ENCODE data around the gene MAD1L1. TPM values are rescaled to one million over a fixed set of nuclear protein-coding genes. Genes with fewer than 3 reads are reported as not detected.

Gene MAD1L1
- total and polyA plus RNA-seq, 8 donors, result 12.8 to 469 (median 27.3) TPM

GRCh38 chr7:2096692-2097387, 135.9 kb downstream of the MAD1L1 start:
- Histone ChIP-seq H3K9me3 (no peaks in the 10 kb centered on the region), H3K4me1 (no peaks in the 10 kb centered on the region), H3K27ac (no peak overlapping the region), H3K36me3 (no peaks in the 10 kb centered on the region), H3K27me3 (no peaks in the 10 kb centered on the region), H3K4me3 (no peak overlapping the region)
- TF ChIP-seq CTCF (IDR thresholded peaks at IDR 0.05) (no peak), EP300 (IDR thresholded peaks at IDR 0.05) (no peak), POLR2AphosphoS5 (IDR thresholded peaks at IDR 0.05) (no peak), POLR2A (IDR thresholded peaks at IDR 0.05) (no peak)
- intact Hi-C loops (cut with DNase I; ENCODE audit: low total_unique reads), result no loop called here
- 77 to 91% (median 87%) methylated on average over 17 to 28 of the region's 28 CpGs for WGBS, 5 donors
- DNase-seq, result no peak

GRCh38 chr7:2095436-2095835, 137.3 kb downstream of the MAD1L1 start:
- H3K36me3 ChIP-seq, result peaks cover 0 to 5% (median 2%) of the 10 kb centered on the region in 4 donors
- intact Hi-C loops (cut with DNase I; ENCODE audit: low total_unique reads), result no loop called here
- H3K27me3 ChIP-seq, result no peaks in the 10 kb centered on the region
- DNase-seq, result no peak
- H3K4me1 ChIP-seq, result no peaks in the 10 kb centered on the region
- H3K9me3 ChIP-seq, result no peaks in the 10 kb centered on the region
- TF ChIP-seq CTCF (IDR thresholded peaks at IDR 0.05) (no peak), POLR2A (IDR thresholded peaks at IDR 0.05) (no peak), EP300 (IDR thresholded peaks at IDR 0.05) (no peak), POLR2AphosphoS5 (IDR thresholded peaks at IDR 0.05) (no peak)
- WGBS, 5 donors, result 91 to 97% (median 96%) methylated on average over 19 to 20 of the region's 20 CpGs
- no peak overlapping the region for H3K27ac ChIP-seq
- no peak overlapping the region for H3K4me3 ChIP-seq

GRCh38 chr7:2094454-2095045, 138.2 kb downstream of the MAD1L1 start:
- Histone ChIP-seq H3K36me3 (peaks cover 0 to 7% (median 2%) of the 10 kb centered on the region in 4 donors), H3K4me1 (no peaks in the 10 kb centered on the region), H3K27ac (no peak overlapping the region), H3K4me3 (no peak overlapping the region), H3K27me3 (no peaks in the 10 kb centered on the region), H3K9me3 (no peaks in the 10 kb centered on the region)
- no peak for DNase-seq
- TF ChIP-seq CTCF (IDR thresholded peaks at IDR 0.05) (no peak), POLR2A (IDR thresholded peaks at IDR 0.05) (no peak), POLR2AphosphoS5 (IDR thresholded peaks at IDR 0.05) (no peak), EP300 (IDR thresholded peaks at IDR 0.05) (no peak)
- WGBS, 5 donors, result 90 to 96% (median 92%) methylated on average over 13 of the region's 13 CpGs
- intact Hi-C loops (cut with DNase I; ENCODE audit: low total_unique reads), result no loop called here

GRCh38 chr7:2093843-2094220, 138.9 kb downstream of the MAD1L1 start:
- Histone ChIP-seq H3K36me3 (peaks cover 0 to 7% (median 2%) of the 10 kb centered on the region in 4 donors), H3K4me3 (no peak overlapping the region), H3K27me3 (no peaks in the 10 kb centered on the region), H3K9me3 (no peaks in the 10 kb centered on the region), H3K27ac (no peak overlapping the region), H3K4me1 (no peaks in the 10 kb centered on the region)
- intact Hi-C loops (cut with DNase I; ENCODE audit: low total_unique reads), result no loop called here
- 88 to 94% (median 92%) methylated on average over 12 to 13 of the region's 13 CpGs for WGBS, 5 donors
- no peak for TF ChIP-seq POLR2AphosphoS5 (IDR thresholded peaks at IDR 0.05)
- no peak for TF ChIP-seq POLR2A (IDR thresholded peaks at IDR 0.05)
- TF ChIP-seq CTCF (IDR thresholded peaks at IDR 0.05), result no peak
- no peak for TF ChIP-seq EP300 (IDR thresholded peaks at IDR 0.05)
- no peak for DNase-seq
